GM19240 (cell line): ENCODE data around the gene SEPTIN11.
A peak's percentile ranks its signal among the peaks of the same experiment; 100 is the strongest.

Source experiments
- DNase-seq: peaks from one replicate; pipeline ENCODE4 v3.0.0; 2011; ENCODE audit warnings: low spot score; ENCODE audit not compliant: insufficient read length

Gene SEPTIN11

GRCh38 chr4:76979236-76979635 is 29.7 kb downstream of the SEPTIN11 start:
- no peak for DNase-seq

- DNase-seq: no peak
These were observed 30.7 kb downstream of the SEPTIN11 start for GRCh38 chr4:76980261-76980660.

GRCh38 chr4:76981644-76982043 is 32.1 kb downstream of the SEPTIN11 start:
- DNase-seq: no peak

GRCh38 chr4:76982638-76983584 is 33.4 kb downstream of the SEPTIN11 start:
- no peak for DNase-seq

GRCh38 chr4:76984127-76984526 is 34.6 kb downstream of the SEPTIN11 start:
- DNase-seq: no peak

GRCh38 chr4:76984788-76985211 is 35.2 kb downstream of the SEPTIN11 start:
- no peak for DNase-seq

GRCh38 chr4:76987153-76987591 is 37.6 kb downstream of the SEPTIN11 start:
- DNase-seq: no peak

GRCh38 chr4:76987685-76988084 is 38.1 kb downstream of the SEPTIN11 start:
- DNase-seq: no peak

- DNase-seq: no peak
These were observed 40.0 kb downstream of the SEPTIN11 start for GRCh38 chr4:76989391-76990061.

GRCh38 chr4:76990288-76991080 is 40.9 kb downstream of the SEPTIN11 start:
- DNase-seq: no peak

GRCh38 chr4:76991161-76991660 is 41.7 kb downstream of the SEPTIN11 start:
- DNase-seq: no peak

- peak; percentile 30 for DNase-seq
These were observed 44.5 kb downstream of the SEPTIN11 start for GRCh38 chr4:76993787-76994641.

- no peak for DNase-seq
These were observed 46.2 kb downstream of the SEPTIN11 start for GRCh38 chr4:76995776-76996175.

GRCh38 chr4:76996445-76996844 is 46.9 kb downstream of the SEPTIN11 start:
- no peak for DNase-seq

GRCh38 chr4:76997077-76997476 is 47.5 kb downstream of the SEPTIN11 start:
- DNase-seq: no peak

GRCh38 chr4:76997532-76997931 is 48.0 kb downstream of the SEPTIN11 start:
- DNase-seq: no peak

GRCh38 chr4:76998251-76998901 is 48.8 kb downstream of the SEPTIN11 start:
- no peak for DNase-seq
